K562 (cell line): ENCODE measurements around the gene PTPN7. TPM values are rescaled to one million over a fixed set of nuclear protein-coding genes. Genes with fewer than 3 reads are reported as not detected.

Source experiments
- ATF1 ChIP-seq, 2 experiments: fragments of 450-650 bp in 1 of 2; IDR thresholded peaks; 2 replicates each; pipeline ENCODE4 v1.6.1; 2016; ENCODE audit warnings: missing compliant biosample characterization in 1 of 2, missing genetic modification characterization in 1 of 2
- BACH1 ChIP-seq: fragments of 200-800 bp; sonication (Bioruptor generic); IDR thresholded peaks from 2 replicates; pipeline ENCODE4 v1.6.1; 2016; ENCODE audit warnings: missing genetic modification characterization, missing compliant biosample characterization
- BRD9 ChIP-seq: fragments of 450-650 bp; IDR thresholded peaks from 2 replicates; pipeline ENCODE4 v1.6.1; 2018; ENCODE audit warnings: low read depth; ENCODE audit not compliant: partially characterized antibody
- CAMTA2 ChIP-seq: fragments of 250-450 bp; sonication (Bioruptor Pico); conservative IDR thresholded peaks from 2 replicates; pipeline ENCODE4 v1.5.1; 2022
- CBFA2T3 ChIP-seq: fragments of 450-650 bp; IDR thresholded peaks from 2 replicates; pipeline ENCODE4 v1.6.1; 2017
- CREB3L1 ChIP-seq: fragments of 450-650 bp; IDR thresholded peaks from 2 replicates; pipeline ENCODE4 v1.6.1; 2014; ENCODE audit warnings: low read depth, mild to moderate bottlenecking, moderate library complexity, borderline replicate concordance
- CSDE1 ChIP-seq, 2 experiments: fragments of 450-650 bp; IDR thresholded peaks; 2 replicates each; pipeline ENCODE4 v1.6.1; 2016; ENCODE audit warnings: mild to moderate bottlenecking in 1 of 2
- CTBP1 ChIP-seq: fragments of 450-650 bp; IDR thresholded peaks from 2 replicates; pipeline ENCODE4 v1.6.1; 2016; ENCODE audit warnings: borderline replicate concordance
- ESRRA ChIP-seq: fragments of 450-650 bp; IDR thresholded peaks from 2 replicates; pipeline ENCODE4 v1.6.1; 2014; ENCODE audit warnings: low read depth, mild to moderate bottlenecking, moderate library complexity, borderline replicate concordance
- FOS ChIP-seq: IDR thresholded peaks from 3 replicates; pipeline ENCODE4 v1.6.1; 2011; ENCODE audit not compliant: insufficient read length; ENCODE audit errors: extremely low read depth
- HSF4 ChIP-seq: fragments of 250-450 bp; sonication (Bioruptor Pico); IDR thresholded peaks from 2 replicates; pipeline ENCODE4 v2.1.2; 2022; ENCODE audit warnings: mild to moderate bottlenecking, moderate library complexity, borderline replicate concordance
- MECOM ChIP-seq: fragments of 250-450 bp; sonication (Bioruptor Pico); IDR thresholded peaks from 2 replicates; pipeline ENCODE4 v1.8.0; 2022; ENCODE audit warnings: inconsistent platforms
- MEF2D ChIP-seq: conservative IDR thresholded peaks from 2 replicates; pipeline ENCODE4 v1.6.1; 2016; ENCODE audit warnings: low read depth, missing genetic modification characterization, missing compliant biosample characterization
- MTA1 ChIP-seq: fragments of 450-650 bp; IDR thresholded peaks from 2 replicates; pipeline ENCODE4 v1.6.1; 2017; ENCODE audit warnings: borderline replicate concordance
- NFXL1 ChIP-seq: fragments of 450-650 bp; formaldehyde crosslinking; IDR thresholded peaks from 2 replicates; pipeline ENCODE4 v1.4.0; 2021; ENCODE audit warnings: mild to moderate bottlenecking
- RAD51 ChIP-seq: fragments of 450-650 bp; IDR thresholded peaks from 2 replicates; pipeline ENCODE4 v1.7.1; 2016; ENCODE audit warnings: low read depth, mild to moderate bottlenecking, borderline replicate concordance
- SAFB ChIP-seq: fragments of 200-400 bp; formaldehyde crosslinking; IDR thresholded peaks from 2 replicates; pipeline ENCODE4 v1.6.1; 2017; ENCODE audit warnings: low read depth, low read length, borderline replicate concordance
- SIRT6 ChIP-seq: IDR thresholded peaks from one replicate; pipeline ENCODE4 v1.6.1; 2012; ENCODE audit warnings: low read depth, mild to moderate bottlenecking, control low read depth, inconsistent platforms, low read length, moderate library complexity
- SIX5 ChIP-seq, 2 experiments: IDR thresholded peaks; 2 replicates each; pipeline ENCODE4 v1.6.1; 2011; ENCODE audit warnings: low read length in 2 of 2, borderline replicate concordance in 1 of 2, low read depth in 1 of 2, mild to moderate bottlenecking in 1 of 2, moderate library complexity in 1 of 2; ENCODE audit not compliant: insufficient read depth in 1 of 2
- SRSF7 ChIP-seq: fragments of 200-400 bp; formaldehyde crosslinking; optimal IDR thresholded peaks from 2 replicates; pipeline ENCODE3; 2017; ENCODE audit warnings: mild to moderate bottlenecking, low read depth, low read length
- TAF7 ChIP-seq: fragments of 450-650 bp; IDR thresholded peaks from 2 replicates; pipeline ENCODE4 v1.6.1; 2016; ENCODE audit warnings: missing genetic modification characterization, missing compliant biosample characterization
- TRIM25 ChIP-seq: fragments of 450-650 bp; IDR thresholded peaks from 2 replicates; pipeline ENCODE4 v1.7.0; 2016; ENCODE audit warnings: borderline replicate concordance
- TRIM28 ChIP-seq: fragments of 450-650 bp; IDR thresholded peaks from 2 replicates; pipeline ENCODE4 v1.6.1; 2017
- ZBTB7A ChIP-seq: IDR thresholded peaks from 2 replicates; pipeline ENCODE4 v1.6.1; 2011; ENCODE audit warnings: low read depth, mild to moderate bottlenecking, low read length, moderate library complexity, borderline replicate concordance; ENCODE audit not compliant: control insufficient read depth
- ZC3H4 ChIP-seq: sonication (generic); formaldehyde crosslinking; IDR thresholded peaks from 2 replicates; pipeline ENCODE4 v1.9.0; 2021; ENCODE audit warnings: missing genetic modification reagents, borderline replicate concordance
- ZFX ChIP-seq: sonication (generic); formaldehyde crosslinking; IDR thresholded peaks from 2 replicates; pipeline ENCODE4 v1.8.0; 2022; ENCODE audit warnings: mild to moderate bottlenecking, missing genetic modification reagents, moderate library complexity
- ZNF77 ChIP-seq: fragments of 250-450 bp; sonication (Bioruptor Pico); IDR thresholded peaks from 2 replicates; pipeline ENCODE4 v1.5.0; 2020
- polyA plus RNA-seq, 8 experiments: library from polyadenylated mRNA; depleted of rRNA in 4 of 8; stranded (reverse) in 5 of 8; unstranded in 3 of 8; fragments of >200 nt; fragmentation: Nextera tagmentation in 2 of 8; fragmentation: Illumina TruSeq in 1 of 8; extraction: Ambion mirVana in 2 of 8; extraction: Trizol in 1 of 8; gene quantifications; 2 replicates each; pipeline versions ENCODE4 v1.2.1 to v1.2.3, GENCODE V29; 2011 to 2014; ENCODE audit warnings: inconsistent platforms in 1 of 8, missing spikeins in 1 of 8
- total RNA-seq, 7 experiments: library from RNA; depleted of rRNA in 6 of 7; stranded (reverse); fragments of >200 nt in 6 of 7; fragmentation: Illumina TruSeq in 2 of 7; extraction: Trizol in 2 of 7; gene quantifications; 2 replicates each; pipeline versions ENCODE4 v1.2.1 to v1.2.3, GENCODE V29; 2011 to 2021; ENCODE audit warnings: low replicate concordance in 1 of 7

Gene PTPN7
- total and polyA plus RNA-seq, 9 of the 15 experiments (the other 6 are each of a cell fraction or from before 2014, with no cell fraction given): 18.7 to 144 (median 120) TPM

GRCh38 chr1:202105571-202106339 lies 54.6 kb downstream of the PTPN7 start (continued):
- TF ChIP-seq BRD9 (peak; percentile 56), RAD51 (peak; percentile 17; the same call in 1 of the 2 replicates), TRIM25 (no peak), MECOM (CRISPR knock-in tag) (no peak), TAF7 (tag) (no peak), SIRT6 (no peak), ZC3H4 (CRISPR knock-in tag) (no peak), SIX5 (IDR thresholded peaks at IDR 0.05; ENCODE audit: borderline replicate concordance in 1 of 2, insufficient read depth in 1 of 2, low read depth in 1 of 2, low read length in 2 of 2) (0 out of 4 replicates have a peak, but pooled peaks of 1 of the 2 experiments have one; percentile 5), CAMTA2 (CRISPR knock-in tag) (no peak), HSF4 (CRISPR knock-in tag) (no peak), CBFA2T3 (peak; percentile 73), CSDE1 (IDR thresholded peaks at IDR 0.05) (peak in 1 of 2 experiments; percentile 57; a peak in 1 of 4 replicates), NFXL1 (no peak), CREB3L1 (0 out of 2 replicates have a peak, but pooled peaks have one; percentile 57), ESRRA (peak; percentile 24; the same call in 1 of the 2 replicates), ZBTB7A (peak; percentile 86; the same call in 1 of the 2 replicates), ATF1 (CRISPR knock-in tag; IDR thresholded peaks at IDR 0.05) (peak; percentile 39; the same call in 1 of the 2 replicates), ATF1 (tag; IDR thresholded peaks at IDR 0.05) (peak; percentile 97), CTBP1 (no peak), MEF2D (no peak), SAFB (no peak), ZFX (peak; percentile 47; the same call in 1 of the 2 replicates), BACH1 (tag) (no peak), TRIM28 (no peak), MTA1 (0 out of 2 replicates have a peak, but pooled peaks have one; percentile 16), FOS (no peak), ZNF77 (CRISPR knock-in tag) (no peak), SRSF7 (no peak)
